CD4-positive, alpha-beta memory T cell (primary cell): ENCODE measurements around the gene TRIM43. TPM values are rescaled to one million over a fixed set of nuclear protein-coding genes. Genes with fewer than 3 reads are reported as not detected.
"Not testable (repeated sequence)": the region's sequence is repeated elsewhere in the genome, so short reads cannot be mapped to it uniquely, and the experiment has no call there.

Experiments used
- CTCF ChIA-PET: fragments of 350-600 bp; sonication (Branson Sonifier 250); formaldehyde crosslinking; loops from one replicate; lab custom pipeline; 2021; ENCODE audit warnings: inconsistent platforms; ENCODE audit not compliant: partially characterized antibody; lab: Charles Lee
- POLR2A ChIA-PET: fragments of 350-600 bp; sonication (Branson Sonifier 250); formaldehyde crosslinking; loops from one replicate; lab custom pipeline; 2021; ENCODE audit not compliant: partially characterized antibody; lab: Charles Lee
- DNase-seq, 5 donors: peaks; one replicate each; pipeline versions ENCODE4 v3.0.0 to v3.0.0-alpha.2; 2020 to 2022; ENCODE audit warnings: mixed read lengths in 1 of 5
- H3K27ac ChIP-seq: one replicate; pipeline ENCODE4 v1.7.0; 2013; ENCODE audit warnings: low read depth, low read length
- H3K27me3 ChIP-seq: 2 replicates; pipeline ENCODE4 v1.7.0; 2013; ENCODE audit warnings: mild to moderate bottlenecking, low read length, moderate library complexity; ENCODE audit not compliant: insufficient read depth
- H3K36me3 ChIP-seq: 2 replicates; pipeline ENCODE4 v1.7.0; 2013; ENCODE audit warnings: mild to moderate bottlenecking, low read length, moderate library complexity; ENCODE audit not compliant: insufficient read depth
- H3K4me1 ChIP-seq: 2 replicates; pipeline ENCODE4 v1.7.0; 2013; ENCODE audit warnings: mild to moderate bottlenecking, low read length, moderate library complexity; ENCODE audit not compliant: insufficient read depth
- H3K4me3 ChIP-seq, 2 donors: one replicate each; pipeline ENCODE4 v1.7.0; 2013; ENCODE audit warnings: low read length in 2 of 2, mild to moderate bottlenecking in 1 of 2
- H3K9me3 ChIP-seq, 2 donors: one replicate each; pipeline ENCODE4 v1.7.0; 2013; ENCODE audit warnings: low read length in 2 of 2, control low read depth in 1 of 2; ENCODE audit not compliant: control insufficient read depth in 1 of 2
- H3K27ac Mint-ChIP-seq, 7 donors: one replicate each; pipeline ENCODE4 v1.8.0; 2020 to 2021; ENCODE audit warnings: mixed read lengths in 7 of 7, mild to moderate bottlenecking in 6 of 7, inconsistent platforms in 3 of 7, moderate library complexity in 3 of 7
- H3K27me3 Mint-ChIP-seq, 2 donors: one replicate each; pipeline ENCODE4 v1.8.0; 2020 to 2021; ENCODE audit warnings: mixed read lengths in 2 of 2
- H3K36me3 Mint-ChIP-seq, 2 donors: one replicate each; pipeline ENCODE4 v1.8.0; 2020 to 2021; ENCODE audit warnings: mixed read lengths in 2 of 2, inconsistent platforms in 1 of 2, mild to moderate bottlenecking in 1 of 2
- H3K4me1 Mint-ChIP-seq, 4 donors: one replicate each; pipeline ENCODE4 v1.8.0; 2020 to 2021; ENCODE audit warnings: mixed read lengths in 4 of 4, mild to moderate bottlenecking in 1 of 4
- H3K4me3 Mint-ChIP-seq, 8 donors: one replicate each; pipeline ENCODE4 v1.8.0; 2020 to 2021; ENCODE audit warnings: mixed read lengths in 8 of 8, mild to moderate bottlenecking in 7 of 8, moderate library complexity in 6 of 8, inconsistent platforms in 3 of 8
- H3K9me3 Mint-ChIP-seq, 8 donors: one replicate each; pipeline ENCODE4 v1.8.0; 2020 to 2021; ENCODE audit warnings: mixed read lengths in 8 of 8, mild to moderate bottlenecking in 5 of 8, inconsistent platforms in 3 of 8, moderate library complexity in 1 of 8
- intact Hi-C: fragments of 100-400 bp; cut with micrococcal nuclease; formaldehyde crosslinking; loops from one replicate; pipeline ENCODE4 v1.15.1; 2023
- polyA plus RNA-seq, 2 donors: library from polyadenylated mRNA; unstranded; fragments of 300-500 nt; fragmentation: Illumina TruSeq; gene quantifications; one replicate each; pipeline ENCODE4 v1.2.3, GENCODE V29; 2021
- total RNA-seq, 2 experiments: library from RNA; stranded (reverse); gene quantifications; one replicate each; pipeline ENCODE4 v1.2.3, GENCODE V29; 2021

TRIM43 gene
- total and polyA plus RNA-seq, 4 experiments from 2014 or later = not detected

GRCh38 chr2:95583545-95583944 is 8.3 kb upstream of the TRIM43 start:
- DNase-seq, H3K4me1 ChIP-seq, H3K27me3 Mint-ChIP-seq, H3K27ac ChIP-seq, H3K4me1 Mint-ChIP-seq, H3K9me3 Mint-ChIP-seq, H3K36me3 Mint-ChIP-seq, H3K27me3 ChIP-seq, H3K9me3 ChIP-seq, intact Hi-C loops, H3K27ac Mint-ChIP-seq, CTCF ChIA-PET, H3K4me3 ChIP-seq, H3K36me3 ChIP-seq, POLR2A ChIA-PET, H3K4me3 Mint-ChIP-seq: not testable (repeated sequence)

GRCh38 chr2:95584321-95584720 is 7.5 kb upstream of the TRIM43 start:
- H3K9me3 Mint-ChIP-seq, H3K36me3 Mint-ChIP-seq, H3K27me3 Mint-ChIP-seq, H3K4me3 Mint-ChIP-seq, H3K4me1 ChIP-seq, H3K4me1 Mint-ChIP-seq, H3K9me3 ChIP-seq, CTCF ChIA-PET, H3K27ac Mint-ChIP-seq, H3K36me3 ChIP-seq, H3K4me3 ChIP-seq, intact Hi-C loops, POLR2A ChIA-PET, DNase-seq, H3K27ac ChIP-seq, H3K27me3 ChIP-seq: not testable (repeated sequence)

- H3K4me1 Mint-ChIP-seq, H3K4me3 ChIP-seq, H3K27me3 ChIP-seq, H3K27ac Mint-ChIP-seq, H3K4me3 Mint-ChIP-seq, H3K36me3 Mint-ChIP-seq, CTCF ChIA-PET, intact Hi-C loops, H3K9me3 ChIP-seq, POLR2A ChIA-PET, H3K27me3 Mint-ChIP-seq, DNase-seq, H3K9me3 Mint-ChIP-seq, H3K27ac ChIP-seq, H3K4me1 ChIP-seq, H3K36me3 ChIP-seq: not testable (repeated sequence)
Observed at GRCh38 chr2:95589777-95590536, 1.8 kb upstream of the TRIM43 start.

GRCh38 chr2:95592973-95593372 is 1.2 kb downstream of the TRIM43 start:
- H3K36me3 Mint-ChIP-seq, H3K4me3 ChIP-seq, H3K9me3 ChIP-seq, H3K4me1 ChIP-seq, H3K27me3 ChIP-seq, H3K4me3 Mint-ChIP-seq, DNase-seq, H3K36me3 ChIP-seq, H3K9me3 Mint-ChIP-seq, CTCF ChIA-PET, H3K4me1 Mint-ChIP-seq, H3K27me3 Mint-ChIP-seq, H3K27ac ChIP-seq, H3K27ac Mint-ChIP-seq, intact Hi-C loops, POLR2A ChIA-PET: not testable (repeated sequence)

GRCh38 chr2:95595012-95595411 is 3.2 kb downstream of the TRIM43 start:
- H3K9me3 ChIP-seq, POLR2A ChIA-PET, H3K27me3 ChIP-seq, H3K4me1 ChIP-seq, H3K4me1 Mint-ChIP-seq, H3K27ac Mint-ChIP-seq, H3K4me3 ChIP-seq, H3K27me3 Mint-ChIP-seq, H3K36me3 Mint-ChIP-seq, H3K9me3 Mint-ChIP-seq, CTCF ChIA-PET, H3K27ac ChIP-seq, DNase-seq, H3K4me3 Mint-ChIP-seq, H3K36me3 ChIP-seq, intact Hi-C loops: not testable (repeated sequence)

- H3K4me1 ChIP-seq, H3K4me1 Mint-ChIP-seq, H3K4me3 ChIP-seq, H3K9me3 ChIP-seq, H3K27me3 ChIP-seq, H3K27ac ChIP-seq, POLR2A ChIA-PET, CTCF ChIA-PET, intact Hi-C loops, DNase-seq, H3K36me3 Mint-ChIP-seq, H3K36me3 ChIP-seq, H3K27me3 Mint-ChIP-seq, H3K27ac Mint-ChIP-seq, H3K9me3 Mint-ChIP-seq, H3K4me3 Mint-ChIP-seq: not testable (repeated sequence)
Observed at GRCh38 chr2:95601301-95601700, 9.5 kb downstream of the TRIM43 start.

- H3K27ac Mint-ChIP-seq, H3K4me1 Mint-ChIP-seq, H3K4me1 ChIP-seq, H3K4me3 Mint-ChIP-seq, POLR2A ChIA-PET, intact Hi-C loops, H3K36me3 Mint-ChIP-seq, H3K4me3 ChIP-seq, H3K27me3 Mint-ChIP-seq, H3K27ac ChIP-seq, H3K9me3 ChIP-seq, CTCF ChIA-PET, H3K27me3 ChIP-seq, H3K9me3 Mint-ChIP-seq, DNase-seq, H3K36me3 ChIP-seq: not testable (repeated sequence)
Observed at GRCh38 chr2:95602146-95602545, 10.3 kb downstream of the TRIM43 start.

- H3K36me3 ChIP-seq, H3K4me1 Mint-ChIP-seq, H3K27ac Mint-ChIP-seq, POLR2A ChIA-PET, H3K27ac ChIP-seq, H3K27me3 Mint-ChIP-seq, H3K4me3 ChIP-seq, DNase-seq, H3K4me3 Mint-ChIP-seq, H3K4me1 ChIP-seq, H3K27me3 ChIP-seq, CTCF ChIA-PET, H3K36me3 Mint-ChIP-seq, H3K9me3 Mint-ChIP-seq, H3K9me3 ChIP-seq, intact Hi-C loops: not testable (repeated sequence)
Observed at GRCh38 chr2:95608356-95608755, 16.6 kb downstream of the TRIM43 start.
